Measurements from ENCODE around the gene SPATA2.

GRCh38 chr20:49942942-49943341 is 27.6 kb upstream of the SPATA2 start:
- TF ChIP-seq EZH2 (IDR thresholded peaks at IDR 0.05) (no peak), CTCF (IDR thresholded peaks at IDR 0.05) (no peak)
